Neural crest cell (in vitro differentiated cells): Measurements from ENCODE around the gene CAMKV. TPM values are rescaled to one million over a fixed set of nuclear protein-coding genes. Genes with fewer than 3 reads are reported as not detected.

Source experiments
- total RNA-seq: library from RNA; stranded (reverse); gene quantifications from 2 replicates; pipeline ENCODE4 v1.2.1, GENCODE V29; 2021

CAMKV gene
- total RNA-seq, 1 donor from 2014 or later = 41.2 TPM

Other genes starting within 250 kb of the CAMKV start
- 150 and 162 TPM in 2 replicates for gene APEH, start 195.6 kb downstream of the CAMKV start, total RNA-seq
- 15.0 and 18.1 TPM in 2 replicates for gene MST1, start 180.4 kb downstream of the CAMKV start, total RNA-seq
- gene RNF123, start 180.3 kb downstream of the CAMKV start, total RNA-seq = 42.4 and 44.9 TPM in 2 replicates
- gene AMIGO3, start 150.2 kb downstream of the CAMKV start, total RNA-seq = 0.89 and 0.96 TPM in 2 replicates
- 40.1 and 46.1 TPM in 2 replicates for gene GMPPB, start 146.0 kb downstream of the CAMKV start, total RNA-seq
- 54.9 and 63.3 TPM in 2 replicates for gene IP6K1, start 83.4 kb downstream of the CAMKV start, total RNA-seq
- gene CDHR4, start 70.0 kb downstream of the CAMKV start, total RNA-seq = 0.12 and 0.16 TPM in 2 replicates
- gene INKA1, start 66.6 kb downstream of the CAMKV start, total RNA-seq = 15.5 and 17.3 TPM in 2 replicates
- gene UBA7, start 56.0 kb downstream of the CAMKV start, total RNA-seq = 4.2 and 6.0 TPM in 2 replicates
- gene TRAIP, start 13.3 kb downstream of the CAMKV start, total RNA-seq = 33.4 and 38.1 TPM in 2 replicates
- 1.4 and 2.6 TPM in 2 replicates for gene MST1R, start 34.0 kb upstream of the CAMKV start, total RNA-seq
- gene MON1A, start 59.9 kb upstream of the CAMKV start, total RNA-seq = 11.5 and 13.1 TPM in 2 replicates
- 117 and 128 TPM in 2 replicates for gene RBM6, start 70.2 kb upstream of the CAMKV start, total RNA-seq
- gene RBM5, start 219.0 kb upstream of the CAMKV start, total RNA-seq = 193 and 213 TPM in 2 replicates